Measurements from ENCODE around the gene LMO7.

- TF ChIP-seq, protein P1, sequence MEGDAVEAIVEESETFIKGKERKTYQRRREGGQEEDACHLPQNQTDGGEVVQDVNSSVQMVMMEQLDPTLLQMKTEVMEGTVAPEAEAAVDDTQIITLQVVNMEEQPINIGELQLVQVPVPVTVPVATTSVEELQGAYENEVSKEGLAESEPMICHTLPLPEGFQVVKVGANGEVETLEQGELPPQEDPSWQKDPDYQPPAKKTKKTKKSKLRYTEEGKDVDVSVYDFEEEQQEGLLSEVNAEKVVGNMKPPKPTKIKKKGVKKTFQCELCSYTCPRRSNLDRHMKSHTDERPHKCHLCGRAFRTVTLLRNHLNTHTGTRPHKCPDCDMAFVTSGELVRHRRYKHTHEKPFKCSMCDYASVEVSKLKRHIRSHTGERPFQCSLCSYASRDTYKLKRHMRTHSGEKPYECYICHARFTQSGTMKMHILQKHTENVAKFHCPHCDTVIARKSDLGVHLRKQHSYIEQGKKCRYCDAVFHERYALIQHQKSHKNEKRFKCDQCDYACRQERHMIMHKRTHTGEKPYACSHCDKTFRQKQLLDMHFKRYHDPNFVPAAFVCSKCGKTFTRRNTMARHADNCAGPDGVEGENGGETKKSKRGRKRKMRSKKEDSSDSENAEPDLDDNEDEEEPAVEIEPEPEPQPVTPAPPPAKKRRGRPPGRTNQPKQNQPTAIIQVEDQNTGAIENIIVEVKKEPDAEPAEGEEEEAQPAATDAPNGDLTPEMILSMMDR (IDR thresholded peaks at IDR 0.05; ENCODE audit: insufficient read depth, low read length), result no peak
- TF ChIP-seq, protein P2, sequence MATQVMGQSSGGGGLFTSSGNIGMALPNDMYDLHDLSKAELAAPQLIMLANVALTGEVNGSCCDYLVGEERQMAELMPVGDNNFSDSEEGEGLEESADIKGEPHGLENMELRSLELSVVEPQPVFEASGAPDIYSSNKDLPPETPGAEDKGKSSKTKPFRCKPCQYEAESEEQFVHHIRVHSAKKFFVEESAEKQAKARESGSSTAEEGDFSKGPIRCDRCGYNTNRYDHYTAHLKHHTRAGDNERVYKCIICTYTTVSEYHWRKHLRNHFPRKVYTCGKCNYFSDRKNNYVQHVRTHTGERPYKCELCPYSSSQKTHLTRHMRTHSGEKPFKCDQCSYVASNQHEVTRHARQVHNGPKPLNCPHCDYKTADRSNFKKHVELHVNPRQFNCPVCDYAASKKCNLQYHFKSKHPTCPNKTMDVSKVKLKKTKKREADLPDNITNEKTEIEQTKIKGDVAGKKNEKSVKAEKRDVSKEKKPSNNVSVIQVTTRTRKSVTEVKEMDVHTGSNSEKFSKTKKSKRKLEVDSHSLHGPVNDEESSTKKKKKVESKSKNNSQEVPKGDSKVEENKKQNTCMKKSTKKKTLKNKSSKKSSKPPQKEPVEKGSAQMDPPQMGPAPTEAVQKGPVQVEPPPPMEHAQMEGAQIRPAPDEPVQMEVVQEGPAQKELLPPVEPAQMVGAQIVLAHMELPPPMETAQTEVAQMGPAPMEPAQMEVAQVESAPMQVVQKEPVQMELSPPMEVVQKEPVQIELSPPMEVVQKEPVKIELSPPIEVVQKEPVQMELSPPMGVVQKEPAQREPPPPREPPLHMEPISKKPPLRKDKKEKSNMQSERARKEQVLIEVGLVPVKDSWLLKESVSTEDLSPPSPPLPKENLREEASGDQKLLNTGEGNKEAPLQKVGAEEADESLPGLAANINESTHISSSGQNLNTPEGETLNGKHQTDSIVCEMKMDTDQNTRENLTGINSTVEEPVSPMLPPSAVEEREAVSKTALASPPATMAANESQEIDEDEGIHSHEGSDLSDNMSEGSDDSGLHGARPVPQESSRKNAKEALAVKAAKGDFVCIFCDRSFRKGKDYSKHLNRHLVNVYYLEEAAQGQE (IDR thresholded peaks at IDR 0.05; ENCODE audit: insufficient replicate concordance, low read depth), result no peak
- TF ChIP-seq POLR2AphosphoS5 (IDR thresholded peaks at IDR 0.05; ENCODE audit: low read depth) (no peak), GABPA (IDR thresholded peaks at IDR 0.05; ENCODE audit: low read depth) (no peak), SPI1 (IDR thresholded peaks at IDR 0.05; ENCODE audit: borderline replicate concordance, low read depth) (no peak)
Measured at GRCh38 chr13:75670496-75670895, 34.4 kb downstream of the LMO7 start.
